Fibroblast of skin of back (primary cell): ENCODE results near the gene MVB12A. TPM values are rescaled to one million over a fixed set of nuclear protein-coding genes. Genes with fewer than 3 reads are reported as not detected.

ENCODE experiments used
- DNase-seq: peaks from one replicate; pipeline ENCODE4 v3.0.0-alpha.2; 2013
- polyA plus RNA-seq, 2 experiments: library from polyadenylated mRNA; unstranded; fragments of 120-200 nt; gene quantifications; one replicate each; pipeline ENCODE4 v1.2.1, GENCODE V29; 2013; ENCODE audit not compliant: insufficient read length in 2 of 2

The MVB12A gene
- 43.5 TPM for polyA plus RNA-seq (2013, experiment 1 of 2; ENCODE audit: insufficient read length)
- polyA plus RNA-seq (2013, experiment 2 of 2; ENCODE audit: insufficient read length) = 40.1 TPM

DNA sequence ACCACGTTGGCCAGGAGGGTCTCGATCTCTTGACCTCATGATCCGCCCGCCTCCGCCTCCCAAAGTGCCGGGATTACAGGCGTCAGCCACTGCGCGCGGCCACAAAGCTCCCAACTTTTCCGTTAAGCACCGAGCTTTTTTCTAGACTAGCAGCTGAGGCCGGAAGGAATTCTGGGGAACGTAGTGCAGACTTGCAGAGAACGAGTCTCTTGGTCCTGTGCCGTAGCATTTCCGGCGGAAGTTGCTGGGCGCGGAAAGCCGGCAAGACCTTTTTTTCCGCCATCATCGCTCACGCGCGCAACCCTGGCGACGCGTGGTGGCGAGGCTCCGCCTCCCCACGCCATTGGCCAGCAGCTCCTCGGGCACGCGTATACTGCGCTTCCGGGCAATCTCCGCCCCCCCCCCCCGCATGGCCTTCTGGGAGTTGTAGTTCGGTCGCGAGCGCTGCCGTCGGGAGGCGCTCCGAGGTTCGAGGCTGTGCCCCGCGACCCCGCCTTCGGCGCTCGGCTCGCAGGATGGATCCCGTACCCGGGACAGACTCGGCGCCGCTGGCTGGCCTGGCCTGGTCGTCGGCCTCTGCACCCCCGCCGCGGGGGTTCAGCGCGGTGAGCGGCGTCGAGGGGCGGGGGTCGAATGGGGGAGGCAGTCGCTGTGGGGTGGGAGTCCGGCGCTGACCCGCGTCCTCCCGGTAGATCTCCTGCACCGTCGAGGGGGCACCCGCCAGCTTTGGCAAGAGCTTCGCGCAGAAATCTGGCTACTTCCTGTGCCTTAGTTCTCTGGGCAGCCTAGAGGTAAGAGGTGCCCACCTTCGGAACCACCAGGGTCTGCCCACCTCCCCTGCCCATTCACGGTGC is at the start of gene MVB12A:
MVB12A (plus strand) TSS at position 427 of the 854 bp plus-strand sequence; CDS start at position 516, 89 bp downstream.
- DNase-seq = peak; percentile 99

- DNase-seq = no peak
Measured at GRCh38 chr19:17376935-17377600, 42.8 kb upstream of the MVB12A start, which contains the start of gene PLVAP. PLVAP (minus strand) TSS chr19:17377342; CDS start chr19:17377288, 54 bp downstream.

DNA sequence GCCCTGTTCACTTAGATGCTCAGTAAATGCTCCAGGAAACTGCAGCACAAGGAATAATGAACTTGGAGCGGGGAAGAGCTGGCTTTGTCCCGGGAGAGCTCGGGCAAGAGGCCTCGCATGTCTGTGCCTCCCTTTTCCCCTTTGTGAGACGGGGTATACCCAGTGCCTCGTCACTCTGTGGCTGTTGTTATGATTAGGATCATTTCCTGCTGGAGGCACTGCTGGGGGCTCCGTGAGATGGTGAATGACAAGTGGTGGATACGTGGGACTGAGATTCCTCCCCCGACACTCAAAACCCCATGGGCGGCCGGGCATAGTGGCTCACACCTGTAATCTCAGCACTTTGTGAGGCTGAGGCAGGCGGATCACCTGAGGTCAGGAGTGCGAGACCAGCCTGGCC is 41.6 kb upstream of the MVB12A start:
- DNase-seq = no peak

DNA sequence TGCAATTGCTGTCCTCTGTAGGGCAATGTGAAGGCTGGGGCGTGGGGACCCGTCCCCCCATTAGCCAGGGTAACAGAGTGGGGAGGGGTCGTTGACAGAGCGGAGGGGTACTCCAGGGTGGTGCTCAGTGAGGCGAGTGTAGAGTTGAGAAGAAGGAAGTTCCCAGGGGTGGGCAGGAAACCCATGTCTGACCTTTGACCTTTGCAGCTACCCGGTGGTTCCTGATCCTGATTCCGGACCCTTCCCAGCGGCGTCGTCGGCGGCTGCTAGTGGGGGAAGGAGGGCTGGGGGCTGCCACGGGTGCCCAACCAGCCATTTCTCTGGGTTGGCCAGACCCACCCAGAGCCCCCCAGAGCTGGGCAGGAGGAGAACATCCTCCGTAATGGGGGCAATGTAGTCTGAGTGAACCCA is 40.6 kb upstream of the MVB12A start:
- no peak for DNase-seq

GRCh38 chr19:17380426-17381138 is 39.3 kb upstream of the MVB12A start:
- no peak for DNase-seq

DNA sequence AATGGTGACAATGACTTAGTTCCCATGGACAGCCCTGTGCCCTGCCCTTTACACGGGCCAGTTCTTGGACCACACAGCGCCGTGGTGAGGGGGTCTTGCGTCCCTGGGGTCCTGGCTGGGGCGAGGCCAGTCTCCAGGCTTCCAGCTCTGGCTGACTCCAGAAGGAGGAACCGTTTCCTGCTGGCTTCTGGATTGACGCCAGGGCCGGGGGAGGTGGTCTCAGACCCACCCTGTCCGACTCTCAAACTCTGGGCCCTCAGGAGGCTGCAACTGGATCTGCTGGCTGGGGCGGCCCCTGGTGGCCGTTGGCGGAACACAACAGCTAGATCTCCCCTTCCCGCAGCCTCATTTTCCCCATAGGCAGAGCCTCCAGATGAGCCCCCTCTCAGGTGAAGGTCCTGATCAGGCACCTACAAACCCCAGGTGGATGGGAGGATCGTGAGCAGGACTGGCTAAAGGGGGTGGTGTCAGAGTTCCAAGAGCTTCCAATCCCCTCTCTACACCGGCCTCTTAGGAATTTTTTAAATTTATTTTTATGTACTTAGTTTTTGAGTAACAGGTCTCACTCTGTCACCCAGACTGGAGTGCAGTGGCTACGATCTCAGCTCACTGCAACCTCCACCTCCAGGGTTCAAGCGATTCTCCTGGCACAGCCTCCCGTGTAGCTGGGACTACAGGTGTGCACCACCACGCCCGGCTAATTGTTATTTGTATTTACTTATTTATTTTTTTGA is 33.8 kb upstream of the MVB12A start:
- peak; percentile 57 for DNase-seq

DNA sequence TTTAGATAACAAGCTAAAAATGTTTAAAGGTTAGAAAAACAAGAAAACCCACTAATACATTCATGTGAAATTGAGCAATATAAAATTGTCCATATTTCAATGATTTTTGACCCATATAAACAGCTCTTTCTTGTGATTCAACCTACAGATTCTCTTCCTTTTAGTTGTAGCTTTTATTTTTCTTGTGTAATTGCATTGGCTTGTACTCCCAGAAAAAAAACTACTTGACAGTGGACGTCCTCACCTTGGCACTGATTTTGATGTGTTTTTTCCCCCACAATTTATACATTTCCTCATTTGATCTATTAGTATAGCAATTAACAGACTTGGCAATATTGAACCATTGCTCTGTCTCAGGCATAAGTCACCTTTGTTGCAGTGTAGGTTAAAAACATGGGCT is 30.6 kb upstream of the MVB12A start:
- DNase-seq = no peak

- no peak for DNase-seq
Measured at GRCh38 chr19:17389957-17390664, 29.7 kb upstream of the MVB12A start.

GRCh38 chr19:17390665-17391370 is 29.0 kb upstream of the MVB12A start:
- peak; percentile 90 for DNase-seq

DNA sequence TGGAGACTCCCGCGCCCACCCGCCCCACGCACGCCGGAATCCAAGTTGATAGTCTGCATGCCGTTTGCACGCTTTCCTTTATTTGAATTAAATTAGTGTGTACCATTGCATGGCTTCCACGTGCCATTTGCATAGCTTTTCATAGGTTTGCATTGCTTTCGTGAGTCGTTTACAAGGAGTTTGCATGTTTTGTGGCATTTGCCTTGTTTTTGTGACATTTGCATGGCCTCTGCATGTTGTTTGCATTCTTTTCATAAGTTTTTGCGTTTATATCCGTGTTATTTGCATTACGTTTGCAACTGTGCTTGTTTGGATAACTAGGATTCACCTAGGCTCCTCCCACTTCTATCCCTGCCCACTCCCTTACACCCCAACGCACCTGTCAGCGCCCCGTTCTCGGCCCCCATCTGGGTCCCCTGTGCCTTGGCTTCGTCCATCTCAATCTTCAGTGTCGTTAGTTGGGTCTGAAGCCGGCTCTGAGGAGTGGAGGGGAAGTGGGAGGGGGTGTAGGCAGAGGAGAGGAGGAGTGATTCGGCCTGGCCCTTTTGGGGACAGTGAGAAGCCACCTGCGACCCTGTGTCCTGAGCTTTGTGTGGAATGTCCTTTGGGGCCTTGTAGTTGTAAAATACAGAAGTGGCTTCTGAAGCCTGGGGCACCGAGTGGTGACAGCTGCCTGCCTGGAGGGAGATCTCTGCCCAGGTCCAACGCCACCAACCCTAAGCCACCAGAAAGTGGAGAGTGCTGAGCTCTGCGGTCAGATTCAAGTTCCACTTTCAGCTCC is 28.3 kb upstream of the MVB12A start:
- DNase-seq = no peak

GRCh38 chr19:17393002-17393401 is 26.8 kb upstream of the MVB12A start:
- DNase-seq = peak; percentile 15

- DNase-seq = no peak
Measured at GRCh38 chr19:17393914-17394313, 25.9 kb upstream of the MVB12A start, which contains the start of gene CCDC194. CCDC194 (minus strand) TSS chr19:17394196; CDS start chr19:17394158, 38 bp downstream.

- peak; percentile 59 for DNase-seq
Measured at GRCh38 chr19:17394891-17395415, 24.9 kb upstream of the MVB12A start.

GRCh38 chr19:17398902-17399527 is 20.8 kb upstream of the MVB12A start:
- no peak for DNase-seq

GRCh38 chr19:17401628-17402027 is 18.2 kb upstream of the MVB12A start:
- no peak for DNase-seq

DNA sequence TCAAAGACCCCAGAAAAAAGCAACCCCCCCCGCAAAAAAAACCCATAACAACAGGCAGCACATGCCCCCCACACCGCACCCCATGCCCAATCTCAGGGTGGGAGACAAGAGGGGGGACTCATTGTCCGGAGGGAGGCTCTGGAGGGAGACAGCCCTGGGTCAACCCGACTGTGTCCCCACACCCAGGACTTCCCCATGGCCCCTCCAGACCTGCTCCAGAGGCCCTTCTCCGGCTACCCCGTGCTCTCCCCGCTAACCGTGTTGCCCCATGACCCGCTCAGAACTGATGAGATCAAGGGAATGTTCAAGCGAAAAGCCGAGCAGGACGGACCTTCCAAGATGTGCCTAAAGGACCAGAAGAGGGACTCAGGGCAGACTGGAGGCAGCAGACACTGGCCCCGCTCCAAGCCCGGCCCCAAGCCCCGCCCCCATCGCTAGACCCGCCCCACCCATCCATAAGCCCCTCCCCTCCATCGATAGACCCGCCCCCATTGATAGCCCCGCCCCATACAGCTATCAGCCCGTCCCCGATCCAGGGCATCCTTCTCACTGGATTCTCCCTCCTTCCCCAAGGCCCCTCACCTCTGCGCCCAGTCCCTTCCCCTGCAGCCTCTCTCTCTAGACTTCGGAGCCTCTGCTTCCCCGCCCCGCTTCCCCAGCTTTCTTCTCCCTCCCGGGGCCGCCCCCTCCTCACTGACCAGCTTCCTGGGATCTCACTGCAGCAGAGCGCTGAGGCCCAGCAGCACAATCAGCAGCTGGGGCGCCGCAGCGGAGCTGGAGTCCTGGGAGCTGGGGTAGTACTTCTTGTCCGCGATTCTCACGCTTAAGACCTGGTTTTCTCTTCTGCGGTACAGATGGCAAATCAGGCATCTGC is 16.6 kb upstream of the MVB12A start:
- no peak for DNase-seq

DNA sequence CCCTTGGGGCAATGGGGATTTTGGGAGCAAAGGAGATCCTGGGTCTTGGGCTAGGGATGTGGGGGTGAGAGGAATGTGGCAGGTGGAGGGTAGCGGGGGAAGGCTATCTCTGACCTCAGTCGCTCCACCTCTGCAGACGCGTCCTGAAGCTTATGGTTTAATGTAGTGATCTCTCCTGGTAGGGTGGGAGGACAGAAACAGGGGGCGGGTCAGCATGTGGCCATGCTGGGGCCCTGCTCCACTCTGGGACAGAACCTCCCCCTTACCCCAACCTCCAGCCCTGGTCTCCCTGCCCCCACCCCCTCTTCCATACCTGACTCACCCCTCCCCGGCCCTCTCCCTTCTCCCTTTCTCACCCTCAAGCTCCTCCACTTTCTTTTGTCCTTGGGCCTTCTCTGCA is 15.8 kb upstream of the MVB12A start:
- DNase-seq = no peak

GRCh38 chr19:17404621-17405249 is 15.1 kb upstream of the MVB12A start:
- DNase-seq = no peak
